Adipocyte (in vitro differentiated cells): ENCODE measurements around the gene TSPAN12.

ENCODE experiments used
- DNase-seq: peaks from one replicate; pipeline ENCODE4 v3.0.0-alpha.2; 2015; ENCODE audit warnings: low read depth
- H3K27me3 ChIP-seq: replicated peaks from 2 replicates; pipeline ENCODE4 v1.7.0; 2013; ENCODE audit warnings: mild to moderate bottlenecking, low read length, moderate library complexity; ENCODE audit not compliant: control insufficient read depth, insufficient read depth
- H3K36me3 ChIP-seq: 2 replicates; pipeline ENCODE4 v1.7.0; 2013; ENCODE audit warnings: low read length, mild to moderate bottlenecking, moderate library complexity; ENCODE audit not compliant: control insufficient read depth, insufficient read depth, severe bottlenecking
- H3K4me1 ChIP-seq: 2 replicates; pipeline ENCODE4 v1.7.0; 2013; ENCODE audit warnings: mild to moderate bottlenecking, low read length, moderate library complexity; ENCODE audit not compliant: control insufficient read depth, insufficient read depth
- H3K4me3 ChIP-seq: 2 replicates; pipeline ENCODE4 v1.7.0; 2013; ENCODE audit warnings: mild to moderate bottlenecking, low read length, moderate library complexity
- H3K9ac ChIP-seq: 2 replicates; pipeline ENCODE4 v1.7.0; 2013; ENCODE audit warnings: mild to moderate bottlenecking, low read length, moderate library complexity
- H3K9me3 ChIP-seq: 2 replicates; pipeline ENCODE4 v1.7.0; 2013; ENCODE audit warnings: mild to moderate bottlenecking, low read length, moderate library complexity; ENCODE audit not compliant: control insufficient read depth

Gene TSPAN12

DNA sequence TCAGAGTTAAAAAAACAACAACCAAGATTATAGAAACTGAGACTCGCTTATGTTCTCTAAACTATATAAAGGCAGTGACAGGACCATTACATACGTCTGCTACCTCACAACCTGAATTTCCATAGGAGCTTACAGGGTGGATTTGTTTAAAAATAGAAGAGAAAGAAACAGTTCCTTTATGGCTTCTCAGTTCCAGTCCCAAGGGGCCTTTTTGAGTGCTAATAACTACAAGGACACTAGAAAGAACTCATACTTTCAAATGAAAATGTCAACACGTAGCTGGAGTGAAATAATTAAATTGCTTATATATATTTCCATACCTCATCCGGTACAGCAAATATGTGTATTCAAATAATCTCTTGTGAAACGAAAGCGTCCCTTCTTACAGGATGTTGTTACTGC, 19.7 kb downstream of the TSPAN12 start:
- H3K9ac ChIP-seq: no peak overlapping the region
- H3K4me3 ChIP-seq: no peak overlapping the region
- H3K36me3 ChIP-seq: no peaks in the 10 kb centered on the region
- no peaks in the 10 kb centered on the region for H3K4me1 ChIP-seq
- no peaks in the 10 kb centered on the region for H3K27me3 ChIP-seq
- H3K9me3 ChIP-seq: no peaks in the 10 kb centered on the region
- no peak for DNase-seq

DNA sequence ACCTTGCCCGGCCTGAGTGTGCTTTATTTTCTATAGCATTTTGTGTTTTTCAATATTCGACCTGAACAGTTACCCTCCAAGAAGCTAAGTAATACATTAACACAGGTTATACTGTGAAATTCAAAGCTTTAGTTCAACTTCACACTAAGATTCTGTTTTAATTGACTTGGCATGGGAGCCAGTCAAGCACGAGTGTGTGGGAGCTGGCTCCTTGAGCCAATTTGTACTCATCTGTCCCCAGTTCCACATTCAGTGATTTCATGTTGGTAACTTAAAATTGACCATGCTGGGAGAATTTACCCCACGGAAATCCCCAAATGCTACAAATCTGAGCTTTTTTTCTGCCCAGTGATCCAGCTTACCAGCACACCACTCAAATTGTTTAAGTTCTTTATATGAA, 20.3 kb downstream of the TSPAN12 start:
- H3K4me3 ChIP-seq: no peak overlapping the region
- H3K36me3 ChIP-seq: no peaks in the 10 kb centered on the region
- DNase-seq: no peak
- no peaks in the 10 kb centered on the region for H3K9me3 ChIP-seq
- H3K27me3 ChIP-seq: no peaks in the 10 kb centered on the region
- H3K4me1 ChIP-seq: no peaks in the 10 kb centered on the region
- no peak overlapping the region for H3K9ac ChIP-seq

GRCh38 chr7:120836556-120837115, 21.3 kb downstream of the TSPAN12 start:
- DNase-seq: no peak
- Histone ChIP-seq H3K9ac (no peak overlapping the region), H3K36me3 (no peaks in the 10 kb centered on the region), H3K4me1 (no peaks in the 10 kb centered on the region), H3K9me3 (no peaks in the 10 kb centered on the region), H3K27me3 (no peaks in the 10 kb centered on the region), H3K4me3 (no peak overlapping the region)

DNA sequence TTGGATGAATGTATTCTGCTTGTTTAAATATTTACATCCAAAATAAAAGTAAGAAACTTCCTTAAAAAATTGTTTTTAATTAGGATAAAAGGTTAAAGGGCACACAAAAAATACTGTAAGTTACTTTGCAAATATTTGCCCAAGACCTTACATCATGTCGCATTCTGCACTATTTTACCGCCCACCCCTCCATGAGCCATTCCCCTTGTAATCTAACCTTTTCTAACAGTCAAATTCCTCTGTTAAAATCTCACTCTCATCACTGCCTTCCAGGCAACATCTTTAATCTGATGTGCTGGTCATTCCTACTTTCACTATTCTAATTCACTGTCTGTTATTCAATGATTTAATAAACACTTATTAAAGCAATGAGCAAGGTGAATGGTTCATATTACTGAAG, 23.2 kb downstream of the TSPAN12 start:
- no peaks in the 10 kb centered on the region for H3K27me3 ChIP-seq
- no peak overlapping the region for H3K4me3 ChIP-seq
- no peak overlapping the region for H3K9ac ChIP-seq
- no peaks in the 10 kb centered on the region for H3K9me3 ChIP-seq
- no peaks in the 10 kb centered on the region for H3K4me1 ChIP-seq
- no peak for DNase-seq
- H3K36me3 ChIP-seq: no peaks in the 10 kb centered on the region

DNA sequence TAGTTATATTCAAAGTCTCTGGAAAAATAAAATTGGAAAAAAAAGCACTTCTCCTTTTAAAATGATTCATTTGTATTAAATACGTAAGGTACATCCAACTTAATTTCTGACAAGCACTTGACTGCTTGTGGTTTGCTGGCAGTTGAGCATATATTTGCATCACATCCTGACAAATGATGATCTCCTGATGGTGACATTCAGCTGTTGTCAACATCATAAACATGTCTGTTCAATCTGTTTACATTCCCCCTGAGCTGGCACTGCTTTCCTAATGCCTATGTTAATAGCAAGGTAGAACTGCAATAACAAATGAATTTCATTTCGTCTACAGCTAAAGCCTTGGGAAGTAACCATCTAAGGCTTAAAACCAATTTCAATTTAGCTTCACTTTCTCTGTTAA, 24.4 kb downstream of the TSPAN12 start:
- Histone ChIP-seq H3K27me3 (no peaks in the 10 kb centered on the region), H3K9ac (no peak overlapping the region), H3K9me3 (no peaks in the 10 kb centered on the region), H3K4me3 (no peak overlapping the region), H3K36me3 (no peaks in the 10 kb centered on the region), H3K4me1 (no peaks in the 10 kb centered on the region)
- DNase-seq: no peak

DNA sequence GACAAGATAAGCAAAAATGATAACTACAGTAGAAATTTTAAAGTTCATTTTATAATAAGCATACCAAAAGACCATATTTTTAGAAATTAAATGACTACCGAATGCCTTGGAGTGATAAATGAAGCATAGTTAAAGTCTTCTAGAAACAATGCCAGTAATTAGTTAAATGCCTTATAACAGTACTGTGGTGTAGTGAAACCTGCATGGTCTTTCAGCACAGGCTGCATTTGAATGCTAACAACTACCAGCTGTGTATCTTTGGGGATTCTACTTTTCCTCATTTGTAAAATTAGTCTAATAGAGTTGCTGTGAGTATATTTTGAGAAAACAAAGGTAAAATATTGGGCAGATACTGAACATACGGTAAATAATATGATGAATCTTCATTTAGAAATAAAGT, 25.1 kb downstream of the TSPAN12 start:
- no peaks in the 10 kb centered on the region for H3K27me3 ChIP-seq
- no peak overlapping the region for H3K4me3 ChIP-seq
- no peak overlapping the region for H3K9ac ChIP-seq
- H3K4me1 ChIP-seq: no peaks in the 10 kb centered on the region
- DNase-seq: no peak
- H3K9me3 ChIP-seq: no peaks in the 10 kb centered on the region
- no peaks in the 10 kb centered on the region for H3K36me3 ChIP-seq

DNA sequence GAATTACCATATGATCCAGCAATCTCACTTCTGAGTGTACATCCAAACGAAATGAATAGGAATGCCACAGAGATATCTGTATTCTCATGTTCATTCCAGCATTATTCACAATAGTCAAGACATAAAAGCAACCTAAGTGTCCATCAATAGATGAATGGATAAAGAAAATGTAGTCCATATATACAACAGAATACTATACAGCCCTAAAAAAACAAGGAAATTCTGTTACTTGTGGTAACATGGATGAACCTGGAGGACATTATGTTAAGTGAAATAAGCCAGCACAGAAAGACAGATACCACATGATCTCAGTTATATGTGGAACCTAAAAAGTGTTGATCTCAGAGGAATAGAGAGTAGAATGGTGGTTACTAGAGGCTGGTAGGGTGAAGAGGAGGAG, 26.7 kb downstream of the TSPAN12 start:
- Histone ChIP-seq H3K27me3 (no peaks in the 10 kb centered on the region), H3K36me3 (no peaks in the 10 kb centered on the region), H3K9ac (no peak overlapping the region), H3K4me3 (no peak overlapping the region), H3K9me3 (no peaks in the 10 kb centered on the region), H3K4me1 (no peaks in the 10 kb centered on the region)
- no peak for DNase-seq

- H3K9ac ChIP-seq: no peak overlapping the region
- H3K36me3 ChIP-seq: no peaks in the 10 kb centered on the region
- H3K4me3 ChIP-seq: no peak overlapping the region
- no peaks in the 10 kb centered on the region for H3K9me3 ChIP-seq
- H3K27me3 ChIP-seq: no peaks in the 10 kb centered on the region
- no peaks in the 10 kb centered on the region for H3K4me1 ChIP-seq
- no peak for DNase-seq
These were observed 28.5 kb downstream of the TSPAN12 start for GRCh38 chr7:120829487-120829886.

GRCh38 chr7:120828528-120828927, 29.4 kb downstream of the TSPAN12 start:
- H3K4me1 ChIP-seq: peaks cover 4% of the 10 kb centered on the region
- H3K9ac ChIP-seq: no peak overlapping the region

GRCh38 chr7:120827371-120828118, 30.4 kb downstream of the TSPAN12 start:
- H3K9ac ChIP-seq: no peak overlapping the region
- no peaks in the 10 kb centered on the region for H3K27me3 ChIP-seq
- no peak overlapping the region for H3K4me3 ChIP-seq
- H3K9me3 ChIP-seq: no peaks in the 10 kb centered on the region
- H3K36me3 ChIP-seq: no peaks in the 10 kb centered on the region
- no peak for DNase-seq
- peaks cover 7% of the 10 kb centered on the region for H3K4me1 ChIP-seq

More at GRCh38 chr7:120828528-120828927, 29.4 kb downstream of the TSPAN12 start:
- Histone ChIP-seq H3K36me3 (no peaks in the 10 kb centered on the region), H3K4me3 (no peak overlapping the region), H3K27me3 (no peaks in the 10 kb centered on the region), H3K9me3 (no peaks in the 10 kb centered on the region)
- no peak for DNase-seq

DNA sequence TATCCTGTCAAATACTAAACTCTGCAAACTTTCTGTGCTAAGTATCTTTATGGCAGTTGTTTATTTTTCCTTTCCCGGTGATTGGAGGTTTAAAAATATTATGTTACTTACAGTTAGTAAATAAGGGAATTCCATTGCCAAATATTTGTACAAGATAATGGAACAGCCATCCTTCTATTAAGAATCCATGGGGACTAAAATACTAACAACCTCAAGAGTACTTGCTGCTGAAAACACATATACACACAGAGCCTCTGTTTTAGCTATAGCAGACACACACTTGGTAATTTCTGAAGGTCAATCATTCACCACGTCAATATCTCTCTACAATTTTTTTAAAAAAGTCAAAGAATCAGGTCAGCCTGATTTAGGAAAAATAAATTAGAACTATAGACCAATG, 32.4 kb downstream of the TSPAN12 start:
- Histone ChIP-seq H3K36me3 (no peaks in the 10 kb centered on the region), H3K4me3 (no peak overlapping the region), H3K27me3 (no peaks in the 10 kb centered on the region), H3K9me3 (no peaks in the 10 kb centered on the region), H3K4me1 (peaks cover 7% of the 10 kb centered on the region), H3K9ac (no peak overlapping the region)
- DNase-seq: no peak

GRCh38 chr7:120825152-120825551, 32.8 kb downstream of the TSPAN12 start:
- H3K9ac ChIP-seq: no peak overlapping the region
- no peaks in the 10 kb centered on the region for H3K36me3 ChIP-seq
- H3K9me3 ChIP-seq: no peaks in the 10 kb centered on the region
- peaks cover 7% of the 10 kb centered on the region for H3K4me1 ChIP-seq
- no peak for DNase-seq
- no peaks in the 10 kb centered on the region for H3K27me3 ChIP-seq
- no peak overlapping the region for H3K4me3 ChIP-seq
